Activated CD8-positive, alpha-beta T cell treated with anti-CD3 and anti-CD28 coated beads for 36 hours (primary cell): Measurements from ENCODE around the gene PSMA6. TPM values are rescaled to one million over a fixed set of nuclear protein-coding genes. Genes with fewer than 3 reads are reported as not detected.
"Not testable (repeated sequence)": the region's sequence is repeated elsewhere in the genome, so short reads cannot be mapped to it uniquely, and the experiment has no call there.

Experiments
- ATAC-seq: fragments of 200-7000 bp; cut with Tn5 transposase; one replicate; pipeline ENCODE4 v1.10.0; 2021; ENCODE audit warnings: mild to moderate bottlenecking, moderate library complexity
- CTCF ChIA-PET: fragments of 350-600 bp; sonication (Branson Sonifier 250); formaldehyde crosslinking; loops from one replicate; lab custom pipeline; 2021; ENCODE audit warnings: antibody characterized with exemption; lab: Charles Lee
- POLR2A ChIA-PET: fragments of 350-600 bp; sonication (Branson Sonifier 250); formaldehyde crosslinking; loops from one replicate; lab custom pipeline; 2021; ENCODE audit warnings: antibody characterized with exemption; lab: Charles Lee
- DNase-seq: peaks from one replicate; pipeline ENCODE4 v3.0.0-alpha.2; 2020
- H3K27ac Mint-ChIP-seq: one replicate; pipeline ENCODE4 v1.8.0; 2021; ENCODE audit warnings: mild to moderate bottlenecking, mixed read lengths
- H3K27me3 Mint-ChIP-seq: one replicate; pipeline ENCODE4 v1.8.0; 2021; ENCODE audit warnings: mixed read lengths
- H3K36me3 Mint-ChIP-seq: one replicate; pipeline ENCODE4 v1.8.0; 2021; ENCODE audit warnings: low read depth, mixed read lengths
- H3K4me1 Mint-ChIP-seq: one replicate; pipeline ENCODE4 v1.8.0; 2021; ENCODE audit warnings: low read depth, mixed read lengths
- H3K4me3 Mint-ChIP-seq: one replicate; pipeline ENCODE4 v1.8.0; 2021; ENCODE audit warnings: mild to moderate bottlenecking, moderate library complexity, mixed read lengths
- H3K9me3 Mint-ChIP-seq: one replicate; pipeline ENCODE4 v1.8.0; 2021; ENCODE audit warnings: mixed read lengths
- intact Hi-C: fragments of 100-400 bp; cut with micrococcal nuclease; formaldehyde crosslinking; loops from one replicate; pipeline ENCODE4 v1.10.0; 2022
- total RNA-seq, 2 experiments: library from RNA; stranded (reverse); gene quantifications; one replicate each; pipeline ENCODE4 v1.2.3, GENCODE V29; 2021
- TF ChIP-seq, protein P1 (sequence below): fragments of 200-600 bp; IDR thresholded peaks from one replicate; pipeline ENCODE4 v1.8.0; 2022; ENCODE audit warnings: antibody characterized with exemption, mild to moderate bottlenecking

Gene PSMA6
- total RNA-seq, 2 experiments from 2014 or later = 361 to 393 TPM

DNA sequence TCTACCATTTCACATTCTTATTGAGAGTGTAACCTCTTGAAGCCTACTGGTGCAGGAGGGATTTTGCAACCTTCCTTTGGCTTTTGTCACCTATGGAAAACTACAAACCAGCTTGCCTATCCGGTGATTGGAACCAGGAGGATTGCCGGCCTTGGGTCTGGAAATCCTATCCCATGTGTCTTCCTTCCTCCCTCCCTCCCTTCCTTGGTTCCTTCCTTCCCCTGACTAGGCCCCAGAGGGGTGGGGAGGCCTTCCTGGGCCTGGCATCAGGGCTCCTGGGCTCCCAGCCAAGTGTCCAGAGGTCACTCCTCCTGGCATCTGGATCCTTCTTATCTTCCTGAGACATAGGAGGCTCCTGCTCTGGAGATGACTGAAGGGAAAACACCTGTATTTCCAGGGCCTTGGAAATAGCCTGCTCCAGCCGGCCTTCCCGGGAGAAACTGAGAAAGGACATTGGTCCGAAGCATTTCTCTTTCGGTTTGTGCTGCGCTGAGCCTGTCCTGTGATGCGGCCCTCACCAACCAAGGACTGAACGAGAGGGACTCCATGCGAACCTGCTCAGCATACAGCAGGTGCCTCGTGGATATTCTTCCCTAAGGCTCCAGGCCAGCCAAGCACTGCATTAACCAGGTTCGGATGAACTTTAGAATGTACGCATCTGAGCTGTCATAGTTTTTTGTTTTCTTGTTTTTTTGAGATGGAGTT, 43.4 kb downstream of the PSMA6 start:
- TF ChIP-seq, protein P1, sequence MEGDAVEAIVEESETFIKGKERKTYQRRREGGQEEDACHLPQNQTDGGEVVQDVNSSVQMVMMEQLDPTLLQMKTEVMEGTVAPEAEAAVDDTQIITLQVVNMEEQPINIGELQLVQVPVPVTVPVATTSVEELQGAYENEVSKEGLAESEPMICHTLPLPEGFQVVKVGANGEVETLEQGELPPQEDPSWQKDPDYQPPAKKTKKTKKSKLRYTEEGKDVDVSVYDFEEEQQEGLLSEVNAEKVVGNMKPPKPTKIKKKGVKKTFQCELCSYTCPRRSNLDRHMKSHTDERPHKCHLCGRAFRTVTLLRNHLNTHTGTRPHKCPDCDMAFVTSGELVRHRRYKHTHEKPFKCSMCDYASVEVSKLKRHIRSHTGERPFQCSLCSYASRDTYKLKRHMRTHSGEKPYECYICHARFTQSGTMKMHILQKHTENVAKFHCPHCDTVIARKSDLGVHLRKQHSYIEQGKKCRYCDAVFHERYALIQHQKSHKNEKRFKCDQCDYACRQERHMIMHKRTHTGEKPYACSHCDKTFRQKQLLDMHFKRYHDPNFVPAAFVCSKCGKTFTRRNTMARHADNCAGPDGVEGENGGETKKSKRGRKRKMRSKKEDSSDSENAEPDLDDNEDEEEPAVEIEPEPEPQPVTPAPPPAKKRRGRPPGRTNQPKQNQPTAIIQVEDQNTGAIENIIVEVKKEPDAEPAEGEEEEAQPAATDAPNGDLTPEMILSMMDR = no peak
- Mint-ChIP-seq H3K4me3 (no peak overlapping the region), H3K9me3 (no peaks in the 10 kb centered on the region), H3K36me3 (no peaks in the 10 kb centered on the region), H3K27ac (no peak overlapping the region), H3K27me3 (no peaks in the 10 kb centered on the region), H3K4me1 (peaks cover 43% of the 10 kb centered on the region)
- ChIA-PET POLR2A (interaction anchor here (1.2 to 11.8 kb wide), 2 partner anchors 21 to 67 kb away, joined by 3 to 157 read pairs; partner anchors contain the start of gene NFKBIA), CTCF (no interaction called here)
- ATAC-seq (no peak), DNase-seq (no peak)
- intact Hi-C loops = no loop called here

DNA sequence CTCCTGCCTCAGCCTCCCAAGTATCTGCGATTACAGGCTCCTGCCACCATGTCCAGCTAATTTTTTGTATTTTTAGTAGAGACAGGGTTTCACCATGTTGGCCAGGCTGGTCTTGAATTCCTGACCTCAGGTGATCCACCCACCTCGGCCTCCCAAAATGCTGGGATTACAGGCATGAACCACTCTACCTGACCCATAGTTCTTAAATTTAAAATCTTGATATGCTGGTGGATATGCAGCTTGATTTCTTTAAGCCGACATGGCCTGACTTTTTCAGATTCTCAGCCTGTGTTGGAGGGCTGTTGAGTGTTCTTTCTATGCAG, 44.0 kb downstream of the PSMA6 start:
- H3K9me3 Mint-ChIP-seq, H3K27me3 Mint-ChIP-seq, DNase-seq, H3K27ac Mint-ChIP-seq, H3K36me3 Mint-ChIP-seq, H3K4me3 Mint-ChIP-seq, intact Hi-C loops, CTCF ChIA-PET, ATAC-seq: not testable (repeated sequence)
- POLR2A ChIA-PET = interaction anchor here (1.2 to 11.8 kb wide), 2 partner anchors 21 to 66 kb away, joined by 3 to 157 read pairs; partner anchors contain the start of gene NFKBIA
- H3K4me1 Mint-ChIP-seq = peaks cover 44% of the 10 kb centered on the region

GRCh38 chr14:35336494-35337268, 44.5 kb downstream of the PSMA6 start:
- peaks cover 47% of the 10 kb centered on the region for H3K4me1 Mint-ChIP-seq

GRCh38 chr14:35337269-35338255, 45.4 kb downstream of the PSMA6 start:
- ATAC-seq = no peak
- H3K27ac Mint-ChIP-seq = no peak overlapping the region

More at GRCh38 chr14:35336494-35337268, 44.5 kb downstream of the PSMA6 start:
- intact Hi-C loops = no loop called here
- TF ChIP-seq, protein P1 = no peak
- DNase-seq = no peak
- CTCF ChIA-PET = no interaction called here
- Mint-ChIP-seq H3K27ac (no peak overlapping the region), H3K36me3 (no peaks in the 10 kb centered on the region), H3K4me3 (no peak overlapping the region), H3K27me3 (no peaks in the 10 kb centered on the region), H3K9me3 (no peaks in the 10 kb centered on the region)
- POLR2A ChIA-PET = interaction anchor here (1.2 to 11.8 kb wide), 2 partner anchors 15 to 66 kb away, joined by 3 to 157 read pairs; partner anchors contain the start of gene NFKBIA
- ATAC-seq = no peak

More at GRCh38 chr14:35337269-35338255, 45.4 kb downstream of the PSMA6 start:
- Mint-ChIP-seq H3K9me3 (no peaks in the 10 kb centered on the region), H3K4me3 (no peak overlapping the region), H3K4me1 (peaks cover 45% of the 10 kb centered on the region), H3K36me3 (no peaks in the 10 kb centered on the region), H3K27me3 (no peaks in the 10 kb centered on the region)
- CTCF ChIA-PET = no interaction called here
- intact Hi-C loops = no loop called here
- TF ChIP-seq, protein P1 = no peak
- no peak for DNase-seq
- POLR2A ChIA-PET = interaction anchor here (1.2 to 11.8 kb wide), 2 partner anchors 14 to 65 kb away, joined by 3 to 157 read pairs; partner anchors contain the start of gene NFKBIA
